GM12872 (cell line): ENCODE results near the gene LAMB3.
A peak's percentile ranks its signal among the peaks of the same experiment; 100 is the strongest.

ENCODE experiments used
- CTCF ChIP-seq: IDR thresholded peaks from 3 replicates; pipeline ENCODE4 v1.5.1; 2011; ENCODE audit warnings: low read depth, mild to moderate bottlenecking, low read length, moderate library complexity; ENCODE audit not compliant: insufficient read depth

The LAMB3 gene

GRCh38 chr1:209594440-209594839, 57.8 kb downstream of the LAMB3 start:
- TF ChIP-seq CTCF = no peak

- TF ChIP-seq CTCF = no peak
Measured at GRCh38 chr1:209593747-209594146, 58.5 kb downstream of the LAMB3 start.

- peak; percentile 20; the same call in 1 of the 3 replicates for TF ChIP-seq CTCF
Measured at GRCh38 chr1:209590405-209590804, 61.8 kb downstream of the LAMB3 start.

- TF ChIP-seq CTCF = no peak
Measured at GRCh38 chr1:209589863-209590262, 62.4 kb downstream of the LAMB3 start.

- TF ChIP-seq CTCF = no peak
Measured at GRCh38 chr1:209589440-209589839, 62.8 kb downstream of the LAMB3 start.

- no peak for TF ChIP-seq CTCF
Measured at GRCh38 chr1:209587789-209588188, 64.4 kb downstream of the LAMB3 start.

- no peak for TF ChIP-seq CTCF
Measured at GRCh38 chr1:209586221-209586740, 65.9 kb downstream of the LAMB3 start.

- no peak for TF ChIP-seq CTCF
Measured at GRCh38 chr1:209585672-209586071, 66.6 kb downstream of the LAMB3 start.
